Measurements from ENCODE around the gene HOXA3. TPM values are rescaled to one million over a fixed set of nuclear protein-coding genes. Genes with fewer than 3 reads are reported as not detected.
A peak's percentile ranks its signal among the peaks of the same experiment; 100 is the strongest.

The HOXA3 gene
- polyA plus RNA-seq, 3 donors, result 42.4 to 62.7 (median 42.7) TPM

GRCh38 chr7:27124902-27125689 is 27.3 kb downstream of the HOXA3 start:
- no peak for DNase-seq (ENCODE audit: extremely low read depth in 1 of 11, low read depth in 9 of 11, low spot score in 4 of 11)

- no peak for DNase-seq (ENCODE audit: extremely low read depth in 1 of 11, low read depth in 9 of 11, low spot score in 4 of 11)
Measured at GRCh38 chr7:27124096-27124901, 28.1 kb downstream of the HOXA3 start.

- DNase-seq (ENCODE audit: extremely low read depth in 1 of 11, low read depth in 9 of 11, low spot score in 4 of 11), result no peak
Measured at GRCh38 chr7:27123477-27124053, 28.8 kb downstream of the HOXA3 start.

GRCh38 chr7:27123007-27123476 is 29.3 kb downstream of the HOXA3 start:
- DNase-seq (ENCODE audit: extremely low read depth in 1 of 11, low read depth in 9 of 11, low spot score in 4 of 11), result no peak

GRCh38 chr7:27122077-27122910 is 30.1 kb downstream of the HOXA3 start:
- DNase-seq (ENCODE audit: extremely low read depth in 1 of 11, low read depth in 9 of 11, low spot score in 4 of 11), result no peak

GRCh38 chr7:27121684-27122076 is 30.7 kb downstream of the HOXA3 start:
- DNase-seq (ENCODE audit: extremely low read depth in 1 of 11, low read depth in 9 of 11, low spot score in 4 of 11), result no peak

- no peak for DNase-seq (ENCODE audit: extremely low read depth in 1 of 11, low read depth in 9 of 11, low spot score in 4 of 11)
Measured at GRCh38 chr7:27119412-27119911, 32.9 kb downstream of the HOXA3 start.

- no peak for DNase-seq (ENCODE audit: extremely low read depth in 1 of 11, low read depth in 9 of 11, low spot score in 4 of 11)
Measured at GRCh38 chr7:27118580-27118979, 33.8 kb downstream of the HOXA3 start.

GRCh38 chr7:27117887-27118491 is 34.4 kb downstream of the HOXA3 start:
- no peak for DNase-seq (ENCODE audit: extremely low read depth in 1 of 11, low read depth in 9 of 11, low spot score in 4 of 11)

GRCh38 chr7:27116962-27117886 is 35.2 kb downstream of the HOXA3 start:
- DNase-seq (ENCODE audit: extremely low read depth in 1 of 11, low read depth in 9 of 11, low spot score in 4 of 11), result no peak

- no peak for DNase-seq (ENCODE audit: extremely low read depth in 1 of 11, low read depth in 9 of 11, low spot score in 4 of 11)
Measured at GRCh38 chr7:27116031-27116961, 36.1 kb downstream of the HOXA3 start.

- DNase-seq (ENCODE audit: extremely low read depth in 1 of 11, low read depth in 9 of 11, low spot score in 4 of 11), result peak in 5 of 11 donors; percentile 80 to 93 (median 89)
Measured at GRCh38 chr7:27115221-27116026, 37.0 kb downstream of the HOXA3 start.

GRCh38 chr7:27114881-27115220 is 37.5 kb downstream of the HOXA3 start:
- no peak for DNase-seq (ENCODE audit: extremely low read depth in 1 of 11, low read depth in 9 of 11, low spot score in 4 of 11)

- peak in 1 of 11 donors; percentile 79 for DNase-seq (ENCODE audit: extremely low read depth in 1 of 11, low read depth in 9 of 11, low spot score in 4 of 11)
Measured at GRCh38 chr7:27113991-27114769, 38.2 kb downstream of the HOXA3 start.

Data from renal cortex interstitium (tissue), 11 donors.